A673 (cell line): ENCODE measurements around the gene GRIN2A. TPM values are rescaled to one million over a fixed set of nuclear protein-coding genes. Genes with fewer than 3 reads are reported as not detected.

Source experiments
- BruUV-seq: library from RNA; stranded (reverse); fragments of 400-500 nt; replicated peaks from 2 replicates; lab custom pipeline; 2021; lab: Mats Ljungman, UMichigan
- CTCF ChIA-PET: fragments of 300-600 bp; sonication (Branson Sonifier 250); formaldehyde crosslinking; loops from one replicate; lab custom pipeline; 2022; ENCODE audit warnings: antibody characterized with exemption; lab: Charles Lee
- POLR2A ChIA-PET: fragments of 300-600 bp; sonication (Branson Sonifier 250); formaldehyde crosslinking; loops from one replicate; lab custom pipeline; 2022; ENCODE audit warnings: antibody characterized with exemption; ENCODE audit not compliant: low non-redundant PET; lab: Charles Lee
- DNase-seq: peaks from one replicate; pipeline ENCODE4 v3.0.0-alpha.2; 2015; ENCODE audit warnings: low spot score
- H3K27ac ChIP-seq: fragments of 200-600 bp; sonication (generic); 2 replicates; pipeline ENCODE4 v1.5.1; 2016; ENCODE audit warnings: mixed run types, low read depth, mild to moderate bottlenecking, mixed read lengths, antibody characterized with exemption, low read length; ENCODE audit not compliant: poor library complexity, severe bottlenecking
- H3K27me3 ChIP-seq: fragments of 200-600 bp; sonication (generic); replicated peaks from 2 replicates; pipeline ENCODE4 v1.6.1; 2017; ENCODE audit warnings: mixed run types, low read depth, mild to moderate bottlenecking, mixed read lengths, antibody characterized with exemption, low read length; ENCODE audit not compliant: insufficient read depth, poor library complexity
- H3K36me3 ChIP-seq: fragments of 200-600 bp; sonication (generic); 2 replicates; pipeline ENCODE4 v1.6.1; 2016; ENCODE audit warnings: mixed run types, mild to moderate bottlenecking, mixed read lengths, antibody characterized with exemption, low read length; ENCODE audit not compliant: insufficient read depth, poor library complexity, severe bottlenecking
- H3K4me1 ChIP-seq: fragments of 200-600 bp; sonication (generic); 2 replicates; pipeline ENCODE4 v1.6.1; 2017; ENCODE audit warnings: mixed run types, mild to moderate bottlenecking, mixed read lengths, antibody characterized with exemption, low read length; ENCODE audit not compliant: insufficient read depth, poor library complexity, severe bottlenecking
- H3K4me3 ChIP-seq: fragments of 200-600 bp; sonication (generic); 2 replicates; pipeline ENCODE4 v1.5.1; 2016; ENCODE audit warnings: low read depth, mixed run types, mild to moderate bottlenecking, mixed read lengths, low read length; ENCODE audit not compliant: poor library complexity, severe bottlenecking
- H3K9me3 ChIP-seq: fragments of 200-600 bp; sonication (generic); 2 replicates; pipeline ENCODE4 v1.6.1; 2016; ENCODE audit warnings: mixed run types, low read depth, mild to moderate bottlenecking, mixed read lengths, antibody characterized with exemption, low read length; ENCODE audit not compliant: poor library complexity, severe bottlenecking
- EZH2 ChIP-seq: fragments of 200-600 bp; sonication (generic); IDR thresholded peaks from 2 replicates; pipeline ENCODE4 v1.6.1; 2017; ENCODE audit warnings: borderline replicate concordance, low read depth, mild to moderate bottlenecking, mixed read lengths, antibody characterized with exemption, low read length; ENCODE audit not compliant: poor library complexity, severe bottlenecking
- intact Hi-C: fragments of 100-400 bp; cut with micrococcal nuclease; formaldehyde crosslinking; loops from one replicate; pipeline ENCODE4 v1.10.0; 2022; ENCODE audit not compliant: unreplicated experiment
- total RNA-seq: library from RNA; stranded (reverse); gene quantifications from 2 replicates; pipeline ENCODE4 v1.2.3, GENCODE V29; 2021
- TF ChIP-seq, protein P1 (sequence below): fragments of 300-800, 200-600 bp; sonication (generic); conservative IDR thresholded peaks from 2 replicates; pipeline ENCODE4 v1.5.1; 2017; ENCODE audit warnings: low read depth, mild to moderate bottlenecking, antibody characterized with exemption, low read length, moderate library complexity, mixed read lengths

GRIN2A gene
- total RNA-seq, 1 experiment from 2014 or later: 1.2 TPM

- no peak overlapping the region for H3K4me3 ChIP-seq
- no peak for TF ChIP-seq EZH2
- TF ChIP-seq, protein P1, sequence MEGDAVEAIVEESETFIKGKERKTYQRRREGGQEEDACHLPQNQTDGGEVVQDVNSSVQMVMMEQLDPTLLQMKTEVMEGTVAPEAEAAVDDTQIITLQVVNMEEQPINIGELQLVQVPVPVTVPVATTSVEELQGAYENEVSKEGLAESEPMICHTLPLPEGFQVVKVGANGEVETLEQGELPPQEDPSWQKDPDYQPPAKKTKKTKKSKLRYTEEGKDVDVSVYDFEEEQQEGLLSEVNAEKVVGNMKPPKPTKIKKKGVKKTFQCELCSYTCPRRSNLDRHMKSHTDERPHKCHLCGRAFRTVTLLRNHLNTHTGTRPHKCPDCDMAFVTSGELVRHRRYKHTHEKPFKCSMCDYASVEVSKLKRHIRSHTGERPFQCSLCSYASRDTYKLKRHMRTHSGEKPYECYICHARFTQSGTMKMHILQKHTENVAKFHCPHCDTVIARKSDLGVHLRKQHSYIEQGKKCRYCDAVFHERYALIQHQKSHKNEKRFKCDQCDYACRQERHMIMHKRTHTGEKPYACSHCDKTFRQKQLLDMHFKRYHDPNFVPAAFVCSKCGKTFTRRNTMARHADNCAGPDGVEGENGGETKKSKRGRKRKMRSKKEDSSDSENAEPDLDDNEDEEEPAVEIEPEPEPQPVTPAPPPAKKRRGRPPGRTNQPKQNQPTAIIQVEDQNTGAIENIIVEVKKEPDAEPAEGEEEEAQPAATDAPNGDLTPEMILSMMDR: no peak
- no peaks in the 10 kb centered on the region for H3K36me3 ChIP-seq
- no peaks in the 10 kb centered on the region for H3K27me3 ChIP-seq
- ChIA-PET CTCF (no interaction called here), POLR2A (no interaction called here)
- no peak overlapping the region for H3K27ac ChIP-seq
- no TSS peak for BruUV-seq
- no peaks in the 10 kb centered on the region for H3K9me3 ChIP-seq
- intact Hi-C loops: no loop called here
- no peaks in the 10 kb centered on the region for H3K4me1 ChIP-seq
- DNase-seq: no peak
Observed at GRCh38 chr16:9976601-9977000, 205.6 kb downstream of the GRIN2A start.

DNA sequence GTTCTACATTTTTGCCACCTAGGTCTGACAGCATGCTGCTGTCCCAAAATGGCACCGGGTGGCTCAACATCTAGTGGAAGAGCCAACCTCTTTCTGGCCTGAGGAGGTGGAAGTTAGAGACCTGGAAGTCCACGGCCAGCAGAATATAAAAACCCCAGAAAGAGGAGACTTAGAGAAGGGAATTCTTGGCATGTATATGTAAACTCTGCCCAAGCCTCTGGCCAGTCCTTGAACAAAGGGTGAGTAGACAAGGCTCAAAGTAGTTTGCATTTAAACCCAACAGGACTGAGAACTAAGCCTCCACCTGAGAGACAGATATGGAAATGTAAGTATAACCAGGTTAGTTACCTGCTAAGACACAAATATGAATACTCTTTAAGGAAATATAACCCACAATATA is 210.3 kb downstream of the GRIN2A start:
- Histone ChIP-seq H3K4me3 (no peak overlapping the region), H3K36me3 (no peaks in the 10 kb centered on the region), H3K9me3 (no peaks in the 10 kb centered on the region), H3K4me1 (no peaks in the 10 kb centered on the region), H3K27me3 (no peaks in the 10 kb centered on the region), H3K27ac (no peak overlapping the region)
- TF ChIP-seq, protein P1: no peak
- no peak for TF ChIP-seq EZH2
- no peak for DNase-seq
- BruUV-seq: no TSS peak
- intact Hi-C loops: no loop called here
- CTCF ChIA-PET: no interaction called here
- POLR2A ChIA-PET: no interaction called here

GRCh38 chr16:9970796-9971195 is 211.4 kb downstream of the GRIN2A start:
- Histone ChIP-seq H3K4me3 (no peak overlapping the region), H3K27ac (no peak overlapping the region), H3K36me3 (no peaks in the 10 kb centered on the region), H3K27me3 (no peaks in the 10 kb centered on the region), H3K9me3 (no peaks in the 10 kb centered on the region), H3K4me1 (no peaks in the 10 kb centered on the region)
- POLR2A ChIA-PET: no interaction called here
- no TSS peak for BruUV-seq
- CTCF ChIA-PET: no interaction called here
- no peak for DNase-seq
- intact Hi-C loops: no loop called here
- no peak for TF ChIP-seq EZH2
- TF ChIP-seq, protein P1: no peak
